ENCODE data around the gene CRTC2. TPM values are rescaled to one million over a fixed set of nuclear protein-coding genes. Genes with fewer than 3 reads are reported as not detected.

Gene CRTC2
- total RNA-seq, 1 donor from 2014 or later: 15.3 TPM

GRCh38 chr1:153976819-153977249 is 18.4 kb upstream of the CRTC2 start:
- no peak for DNase-seq (ENCODE audit: extremely low read depth, low read depth, low spot score)

- no peak for DNase-seq (ENCODE audit: extremely low read depth, low read depth, low spot score)
These were observed 15.1 kb upstream of the CRTC2 start for GRCh38 chr1:153973525-153973924.

GRCh38 chr1:153973071-153973470 is 14.7 kb upstream of the CRTC2 start:
- DNase-seq (ENCODE audit: extremely low read depth, low read depth, low spot score): no peak

- no peak for DNase-seq (ENCODE audit: extremely low read depth, low read depth, low spot score)
These were observed 11.9 kb upstream of the CRTC2 start for GRCh38 chr1:153970346-153970745.

- no peak for DNase-seq (ENCODE audit: extremely low read depth, low read depth, low spot score)
These were observed 10.6 kb upstream of the CRTC2 start for GRCh38 chr1:153968972-153969371.

GRCh38 chr1:153968408-153968807 is 10.0 kb upstream of the CRTC2 start:
- DNase-seq (ENCODE audit: extremely low read depth, low read depth, low spot score): no peak

GRCh38 chr1:153968000-153968363 is 9.6 kb upstream of the CRTC2 start:
- no peak for DNase-seq (ENCODE audit: extremely low read depth, low read depth, low spot score)

GRCh38 chr1:153967107-153967999 is 8.9 kb upstream of the CRTC2 start, which contains the start of gene CREB3L4:
Gene CREB3L4 (plus strand): TSS chr1:153967902. CDS start chr1:153968526, 624 bp downstream.
- peak; percentile 95 for DNase-seq (ENCODE audit: extremely low read depth, low read depth, low spot score)

- DNase-seq (ENCODE audit: extremely low read depth, low read depth, low spot score): no peak
These were observed 5.5 kb upstream of the CRTC2 start for GRCh38 chr1:153963850-153964331.

- DNase-seq (ENCODE audit: extremely low read depth, low read depth, low spot score): no peak
These were observed 4.8 kb upstream of the CRTC2 start, which contains the start of gene SLC39A1 for GRCh38 chr1:153963030-153963849. Gene SLC39A1 (minus strand): TSS chr1:153963537. CDS start chr1:153962715, 822 bp downstream.

GRCh38 chr1:153962088-153963029 is 3.9 kb upstream of the CRTC2 start:
- DNase-seq (ENCODE audit: extremely low read depth, low read depth, low spot score): no peak

- DNase-seq (ENCODE audit: extremely low read depth, low read depth, low spot score): no peak
These were observed 3.0 kb upstream of the CRTC2 start for GRCh38 chr1:153961421-153961820.

- DNase-seq (ENCODE audit: extremely low read depth, low read depth, low spot score): no peak
These were observed 1.8 kb upstream of the CRTC2 start for GRCh38 chr1:153960206-153960605.

GRCh38 chr1:153959454-153959853 is 1.0 kb upstream of the CRTC2 start:
- DNase-seq (ENCODE audit: extremely low read depth, low read depth, low spot score): no peak

GRCh38 chr1:153958961-153959260 is 499 bp upstream of the CRTC2 start:
- DNase-seq (ENCODE audit: extremely low read depth, low read depth, low spot score): no peak

- no peak for DNase-seq (ENCODE audit: extremely low read depth, low read depth, low spot score)
These were observed 685 bp downstream of the CRTC2 start for GRCh38 chr1:153957744-153958110.

GRCh38 chr1:153956997-153957715 is 1.3 kb downstream of the CRTC2 start:
- DNase-seq (ENCODE audit: extremely low read depth, low read depth, low spot score): no peak

GRCh38 chr1:153954826-153955225 is 3.6 kb downstream of the CRTC2 start:
- no peak for DNase-seq (ENCODE audit: extremely low read depth, low read depth, low spot score)

GRCh38 chr1:153953859-153954365 is 4.5 kb downstream of the CRTC2 start:
- no peak for DNase-seq (ENCODE audit: extremely low read depth, low read depth, low spot score)

GRCh38 chr1:153951801-153952200 is 6.6 kb downstream of the CRTC2 start:
- DNase-seq (ENCODE audit: extremely low read depth, low read depth, low spot score): no peak
